H1 (cell line): ENCODE data around the gene BNIP5. TPM values are rescaled to one million over a fixed set of nuclear protein-coding genes. Genes with fewer than 3 reads are reported as not detected.

Source experiments
- CTCF ChIA-PET: fragments of 300-600 bp; sonication (Branson Sonifier 250); formaldehyde crosslinking; loops from one replicate; lab custom pipeline; 2021; ENCODE audit not compliant: partially characterized antibody; lab: Charles Lee
- POLR2A ChIA-PET: fragments of 300-600 bp; sonication (Branson Sonifier 250); formaldehyde crosslinking; loops from one replicate; lab custom pipeline; 2021; ENCODE audit warnings: inconsistent platforms; ENCODE audit not compliant: partially characterized antibody; lab: Charles Lee
- DNase-seq, 2 experiments: peaks; one replicate each; pipeline versions ENCODE4 v3.0.0 to v3.0.0-alpha.2; 2010 to 2022; ENCODE audit warnings: low spot score in 2 of 2, low read depth in 1 of 2, mixed read lengths in 1 of 2
- FAIRE-seq: peaks from 2 replicates; lab custom pipeline; 2011; peaks lifted over from hg19 to GRCh38; lab: Jason Lieb, UNC
- H2AFZ ChIP-seq: 2 replicates; pipeline ENCODE4 v1.8.1; 2012; ENCODE audit warnings: low read length, inconsistent platforms
- H2AK5ac ChIP-seq: 2 replicates; pipeline ENCODE4 v1.6.1; 2013; ENCODE audit warnings: low read depth, low read length
- H2BK120ac ChIP-seq: replicated peaks from 2 replicates; pipeline ENCODE3; 2013; ENCODE audit warnings: low read depth, low read length, inconsistent platforms
- H2BK12ac ChIP-seq: 2 replicates; pipeline ENCODE4 v1.6.1; 2013; ENCODE audit warnings: low read depth, low read length
- H2BK15ac ChIP-seq: 2 replicates; pipeline ENCODE4 v1.6.1; 2013; ENCODE audit warnings: low read length
- H2BK20ac ChIP-seq: 2 replicates; pipeline ENCODE4 v1.6.1; 2013; ENCODE audit warnings: low read length
- H2BK5ac ChIP-seq: 2 replicates; pipeline ENCODE4 v1.6.1; 2013; ENCODE audit warnings: low read depth, low read length
- H3K14ac ChIP-seq: 2 replicates; pipeline ENCODE4 v1.6.1; 2013; ENCODE audit warnings: inconsistent platforms; ENCODE audit not compliant: insufficient read length
- H3K18ac ChIP-seq: 2 replicates; pipeline ENCODE4 v1.6.1; 2013; ENCODE audit warnings: low read length; ENCODE audit errors: extremely low read depth
- H3K23ac ChIP-seq: 2 replicates; pipeline ENCODE4 v1.6.1; 2013; ENCODE audit warnings: inconsistent platforms; ENCODE audit not compliant: insufficient read length
- H3K23me2 ChIP-seq: 2 replicates; pipeline ENCODE4 v1.6.1; 2013; ENCODE audit warnings: low read depth, low read length
- H3K27ac ChIP-seq: 2 replicates; pipeline ENCODE4 v1.6.1; 2011; ENCODE audit warnings: low read depth, low read length, inconsistent platforms
- H3K27me3 ChIP-seq, 4 experiments: replicated peaks in 1 of 4; 1 replicate in 1 of 4; 2 replicates in 3 of 4; pipeline versions ENCODE4 v1.6.1 to v1.8.1; 2011 to 2013; ENCODE audit warnings: low read length in 3 of 4, mild to moderate bottlenecking in 3 of 4, inconsistent platforms in 2 of 4, mixed read lengths in 2 of 4, moderate library complexity in 1 of 4; ENCODE audit not compliant: control insufficient read depth in 3 of 4, insufficient read depth in 3 of 4; ENCODE audit errors: extremely low read depth in 1 of 4
- H3K36me3 ChIP-seq, 4 experiments: 2 replicates each; pipeline versions ENCODE4 v1.6.1 to v1.8.1; 2011 to 2013; ENCODE audit warnings: mild to moderate bottlenecking in 4 of 4, low read length in 3 of 4, moderate library complexity in 2 of 4, control low read depth in 1 of 4, inconsistent platforms in 1 of 4; ENCODE audit not compliant: insufficient read depth in 4 of 4, control insufficient read depth in 2 of 4
- H3K4ac ChIP-seq: replicated peaks from 2 replicates; pipeline ENCODE3; 2013; ENCODE audit warnings: low read length, low read depth, mixed read lengths, inconsistent platforms; ENCODE audit not compliant: insufficient read length
- H3K4me1 ChIP-seq, 4 experiments: replicated peaks in 1 of 4; 1 replicate in 1 of 4; 2 replicates in 3 of 4; pipeline versions ENCODE4 v1.6.1 to v1.8.1; 2011 to 2013; ENCODE audit warnings: low read length in 3 of 4, inconsistent platforms in 2 of 4, mixed read lengths in 1 of 4; ENCODE audit not compliant: insufficient read depth in 4 of 4, control insufficient read depth in 3 of 4
- H3K4me2 ChIP-seq, 2 experiments: 2 replicates each; pipeline versions ENCODE4 v1.6.1 to v1.8.1; 2011 to 2013; ENCODE audit warnings: low read depth in 2 of 2, low read length in 2 of 2, control low read depth in 1 of 2, inconsistent platforms in 1 of 2, mild to moderate bottlenecking in 1 of 2; ENCODE audit not compliant: insufficient read depth in 1 of 2
- H3K4me3 ChIP-seq, 4 experiments: fragments of 200-600, 300-600 bp in 1 of 4; sonication (generic), shearing (Covaris generic), sonication (Bioruptor Twin) in 1 of 4; 2 replicates each; pipeline versions ENCODE4 v1.5.1 to v1.8.1; 2011 to 2016; ENCODE audit warnings: low read length in 4 of 4, low read depth in 3 of 4, control low read depth in 2 of 4, inconsistent platforms in 2 of 4, mild to moderate bottlenecking in 2 of 4, mixed read lengths in 1 of 4, moderate library complexity in 1 of 4; ENCODE audit not compliant: insufficient read depth in 2 of 4; ENCODE audit errors: extremely low read depth in 1 of 4
- H3K56ac ChIP-seq: replicated peaks from 2 replicates; pipeline ENCODE3; 2013; ENCODE audit warnings: low read depth, mild to moderate bottlenecking, mixed read lengths, low read length, inconsistent platforms; ENCODE audit not compliant: insufficient read length
- H3K79me1 ChIP-seq: 2 replicates; pipeline ENCODE4 v1.6.1; 2013; ENCODE audit warnings: low read depth, low read length, control low read depth
- H3K79me2 ChIP-seq, 2 experiments: 2 replicates each; pipeline versions ENCODE4 v1.6.1 to v1.8.1; 2012 to 2013; ENCODE audit warnings: low read length in 2 of 2, mild to moderate bottlenecking in 2 of 2, inconsistent platforms in 1 of 2; ENCODE audit not compliant: insufficient read depth in 2 of 2, control insufficient read depth in 1 of 2
- H3K9ac ChIP-seq, 4 experiments: replicated peaks in 1 of 4; 1 replicate in 1 of 4; 2 replicates in 3 of 4; pipeline versions ENCODE4 v1.6.1 to v1.8.1; 2011 to 2013; ENCODE audit warnings: low read depth in 3 of 4, low read length in 3 of 4, control low read depth in 2 of 4, mild to moderate bottlenecking in 2 of 4, moderate library complexity in 2 of 4, inconsistent platforms in 1 of 4; ENCODE audit errors: extremely low read depth in 1 of 4
- H3K9me3 ChIP-seq, 2 experiments: 2 replicates each; pipeline versions ENCODE4 v1.6.1 to v1.8.1; 2012 to 2013; ENCODE audit warnings: mild to moderate bottlenecking in 2 of 2, moderate library complexity in 2 of 2, control low read depth in 1 of 2, inconsistent platforms in 1 of 2, low read depth in 1 of 2, low read length in 1 of 2, mixed read lengths in 1 of 2; ENCODE audit not compliant: insufficient read depth in 2 of 2
- H4K20me1 ChIP-seq, 2 experiments: replicated peaks in 1 of 2; 2 replicates each; pipeline versions ENCODE3 to v1.8.1; 2011 to 2013; ENCODE audit warnings: inconsistent platforms in 2 of 2, low read length in 2 of 2, mild to moderate bottlenecking in 1 of 2; ENCODE audit not compliant: insufficient read depth in 2 of 2, control insufficient read depth in 1 of 2
- H4K5ac ChIP-seq: 2 replicates; pipeline ENCODE4 v1.6.1; 2013; ENCODE audit warnings: low read length, low read depth, mixed read lengths, inconsistent platforms; ENCODE audit not compliant: insufficient read length
- H4K8ac ChIP-seq: 2 replicates; pipeline ENCODE4 v1.8.0; 2013; ENCODE audit warnings: mild to moderate bottlenecking, moderate library complexity, low read length, inconsistent platforms; ENCODE audit not compliant: insufficient read depth; ENCODE audit errors: extremely low read depth
- H4K91ac ChIP-seq: replicated peaks from 2 replicates; pipeline ENCODE3; 2013; ENCODE audit warnings: low read length, mixed read lengths, inconsistent platforms; ENCODE audit not compliant: insufficient read length
- KDM5A ChIP-seq: fragments of 200-600 bp; IDR thresholded peaks from 2 replicates; pipeline ENCODE4 v1.7.1; 2012; ENCODE audit warnings: mild to moderate bottlenecking, low read length, inconsistent platforms, mixed read lengths
- SP4 ChIP-seq: IDR thresholded peaks from 2 replicates; pipeline ENCODE4 v1.6.1; 2012; ENCODE audit warnings: low read length, inconsistent platforms
- TAF1 ChIP-seq: IDR thresholded peaks from 2 replicates; pipeline ENCODE4 v1.6.1; 2011; ENCODE audit warnings: mild to moderate bottlenecking, low read depth, low read length
- WGBS, 2 experiments: shearing (Covaris generic) in 1 of 2; methylation state at CpG; one replicate each; pipeline versions ENCODE4 v1.1.6 to v1.1.7; 2013 to 2015; ENCODE audit warnings: low lambda C conversion rate in 2 of 2, mixed read lengths in 2 of 2, inconsistent platforms in 1 of 2, low coverage in 1 of 2, missing lambda C conversion rate in 1 of 2; ENCODE audit not compliant: insufficient replicate concordance in 2 of 2, insufficient coverage in 1 of 2, insufficient read length in 1 of 2; ENCODE audit errors: extremely low coverage in 1 of 2, missing lambda C conversion rate in 1 of 2; 5-methylcytosine and 5-hydroxymethylcytosine counted together
- polyA plus RNA-seq, 7 experiments: library from polyadenylated mRNA; depleted of rRNA in 3 of 7; stranded (reverse) in 5 of 7; unstranded in 2 of 7; fragments of >200 nt in 5 of 7; fragments of 200-250 nt in 2 of 7; gene quantifications; 1 replicate in 5 of 7; 2 replicates in 1 of 7; 4 replicates in 1 of 7; pipeline versions ENCODE4 v1.2.1 to v1.2.3, GENCODE V29; 2011 to 2013; ENCODE audit warnings: missing spikeins in 2 of 7, mixed read lengths in 2 of 7
- total RNA-seq: library from RNA; stranded (reverse); fragmentation: NEBNext Ultra II Directional; extraction: Animal tissue kit (Norgen Biotek cat#: 25700); gene quantifications from 2 replicates; pipeline ENCODE4 v1.2.1, GENCODE V29; 2021

The BNIP5 gene
- total and polyA plus RNA-seq, 2 of the 8 experiments (the other 6 are each of a cell fraction or from before 2014, with no cell fraction given) = not detected

- ChIA-PET CTCF (interaction anchor here (1.5 to 14.2 kb wide), 3 partner anchors 10 to 28 kb away, joined by 4 to 137 read pairs (median 6); no protein-coding TSS in a partner anchor), POLR2A (interaction anchor here (1.1 kb wide), 1 partner anchor 9 kb away, joined by 4 read pairs; no protein-coding TSS in a partner anchor)
- Histone ChIP-seq H2AFZ (no peak overlapping the region), H3K79me2 (no peaks in the 10 kb centered on the region), H3K23me2 (no peaks in the 10 kb centered on the region), H3K14ac (no peak overlapping the region), H3K4me1 (peaks cover 0 to 3% (median 0%) of the 10 kb centered on the region in 4 experiments; a peak in 1 of 7 replicates), H4K20me1 (no peaks in the 10 kb centered on the region), H3K23ac (no peak overlapping the region), H4K91ac (no peak overlapping the region), H2BK15ac (0 out of 2 replicates have a peak overlapping the region, but pooled peaks have one; percentile 22), H2BK5ac (no peak overlapping the region), H4K5ac (no peak overlapping the region), H3K36me3 (no peaks in the 10 kb centered on the region), H3K56ac (no peak overlapping the region), H2BK12ac (no peak overlapping the region), H3K4me3 (no peak overlapping the region), H2BK20ac (no peak overlapping the region), H4K8ac (no peak overlapping the region), H2BK120ac (no peak overlapping the region), H3K9me3 (no peaks in the 10 kb centered on the region), H3K79me1 (no peaks in the 10 kb centered on the region), H3K27ac (no peak overlapping the region), H2AK5ac (no peak overlapping the region), H3K4me2 (no peak overlapping the region), H3K27me3 (no peaks in the 10 kb centered on the region), H3K18ac (no peak overlapping the region), H3K9ac (no peak overlapping the region), H3K4ac (no peak overlapping the region)
- TF ChIP-seq KDM5A (no peak), TAF1 (no peak), SP4 (no peak)
- DNase-seq (no peak), FAIRE-seq (no peak)
- 90% methylated on average over 8 of the region's 8 CpGs; no CpG with 5 or more reads in 1 of the 2 experiments for WGBS, 2 experiments
Measured at GRCh38 chr6:36312854-36313648, 23.6 kb downstream of the BNIP5 start.
